ENCODE data around the gene NARS2. TPM values are rescaled to one million over a fixed set of nuclear protein-coding genes. Genes with fewer than 3 reads are reported as not detected.

Gene NARS2
- total and polyA plus RNA-seq, 10 of the 15 experiments (the other 5 are each of a cell fraction or from before 2014, with no cell fraction given) = 22.2 to 45.3 (median 36.3) TPM

DNA sequence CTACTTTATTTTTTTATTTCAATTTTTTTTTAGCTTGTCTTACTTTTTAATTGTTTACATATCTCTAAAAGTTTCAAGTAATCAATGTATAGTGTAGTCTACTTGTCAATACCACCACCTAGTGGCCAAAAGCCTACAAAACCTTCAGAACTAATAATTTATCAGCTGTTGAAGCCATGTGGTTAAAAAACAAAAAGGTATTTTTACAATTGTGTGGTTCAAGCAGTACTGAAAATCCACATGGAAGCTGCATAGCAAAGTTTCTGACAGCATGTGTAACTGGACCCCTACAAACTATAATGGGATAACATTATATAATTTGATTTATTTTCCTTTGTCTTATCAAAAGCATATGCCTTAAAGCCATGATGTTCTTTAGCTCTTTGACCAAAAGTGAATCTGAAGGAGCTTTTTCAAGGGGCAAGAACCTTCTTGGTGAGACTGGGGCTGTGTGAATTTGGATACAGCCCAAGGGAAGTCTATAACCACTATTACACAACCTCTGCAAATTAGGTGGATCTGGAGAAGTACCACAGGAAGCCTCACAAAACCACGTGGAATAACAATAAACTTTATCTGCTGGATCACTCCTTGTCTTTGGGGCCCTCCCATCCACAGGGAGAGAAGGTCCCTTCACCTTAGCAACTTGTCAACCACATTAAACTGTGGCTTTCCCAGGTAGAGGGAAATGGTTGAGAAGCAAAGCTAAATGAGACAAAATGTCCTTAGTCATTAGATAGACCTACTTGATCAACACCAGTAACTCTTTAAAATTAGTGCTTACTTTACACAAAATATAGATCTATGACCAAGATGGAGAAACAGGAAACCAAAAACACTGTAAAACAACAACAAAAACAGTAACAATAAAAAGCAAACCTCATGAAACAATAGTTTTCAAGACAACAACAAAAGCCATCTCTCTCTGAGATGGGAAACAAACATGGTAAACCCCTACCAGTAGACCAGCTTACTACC is 9.9 kb downstream of the NARS2 start (continued):
- TF ChIP-seq ZBTB4 (CRISPR knock-in tag; IDR thresholded peaks at IDR 0.05) (no peak), YY1 (IDR thresholded peaks at IDR 0.05; ENCODE audit: low read depth, low read length) (no peak), RAD21 (IDR thresholded peaks at IDR 0.05; ENCODE audit: insufficient read depth, low read depth, low read length) (peak; percentile 89), TAF1 (IDR thresholded peaks at IDR 0.05; ENCODE audit: borderline replicate concordance, low read depth, low read length) (no peak), MAX (IDR thresholded peaks at IDR 0.05; ENCODE audit: low read depth, low read length) (no peak), BMI1 (IDR thresholded peaks at IDR 0.05; ENCODE audit: borderline replicate concordance) (0 out of 2 replicates have a peak, but pooled peaks have one; percentile 14)
- TF ChIP-seq, protein P1, sequence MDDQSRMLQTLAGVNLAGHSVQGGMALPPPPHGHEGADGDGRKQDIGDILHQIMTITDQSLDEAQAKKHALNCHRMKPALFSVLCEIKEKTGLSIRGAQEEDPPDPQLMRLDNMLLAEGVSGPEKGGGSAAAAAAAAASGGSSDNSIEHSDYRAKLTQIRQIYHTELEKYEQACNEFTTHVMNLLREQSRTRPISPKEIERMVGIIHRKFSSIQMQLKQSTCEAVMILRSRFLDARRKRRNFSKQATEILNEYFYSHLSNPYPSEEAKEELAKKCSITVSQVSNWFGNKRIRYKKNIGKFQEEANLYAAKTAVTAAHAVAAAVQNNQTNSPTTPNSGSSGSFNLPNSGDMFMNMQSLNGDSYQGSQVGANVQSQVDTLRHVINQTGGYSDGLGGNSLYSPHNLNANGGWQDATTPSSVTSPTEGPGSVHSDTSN (IDR thresholded peaks at IDR 0.05; ENCODE audit: insufficient replicate concordance, low read depth, low read length) = no peak
- TF ChIP-seq, protein P2, sequence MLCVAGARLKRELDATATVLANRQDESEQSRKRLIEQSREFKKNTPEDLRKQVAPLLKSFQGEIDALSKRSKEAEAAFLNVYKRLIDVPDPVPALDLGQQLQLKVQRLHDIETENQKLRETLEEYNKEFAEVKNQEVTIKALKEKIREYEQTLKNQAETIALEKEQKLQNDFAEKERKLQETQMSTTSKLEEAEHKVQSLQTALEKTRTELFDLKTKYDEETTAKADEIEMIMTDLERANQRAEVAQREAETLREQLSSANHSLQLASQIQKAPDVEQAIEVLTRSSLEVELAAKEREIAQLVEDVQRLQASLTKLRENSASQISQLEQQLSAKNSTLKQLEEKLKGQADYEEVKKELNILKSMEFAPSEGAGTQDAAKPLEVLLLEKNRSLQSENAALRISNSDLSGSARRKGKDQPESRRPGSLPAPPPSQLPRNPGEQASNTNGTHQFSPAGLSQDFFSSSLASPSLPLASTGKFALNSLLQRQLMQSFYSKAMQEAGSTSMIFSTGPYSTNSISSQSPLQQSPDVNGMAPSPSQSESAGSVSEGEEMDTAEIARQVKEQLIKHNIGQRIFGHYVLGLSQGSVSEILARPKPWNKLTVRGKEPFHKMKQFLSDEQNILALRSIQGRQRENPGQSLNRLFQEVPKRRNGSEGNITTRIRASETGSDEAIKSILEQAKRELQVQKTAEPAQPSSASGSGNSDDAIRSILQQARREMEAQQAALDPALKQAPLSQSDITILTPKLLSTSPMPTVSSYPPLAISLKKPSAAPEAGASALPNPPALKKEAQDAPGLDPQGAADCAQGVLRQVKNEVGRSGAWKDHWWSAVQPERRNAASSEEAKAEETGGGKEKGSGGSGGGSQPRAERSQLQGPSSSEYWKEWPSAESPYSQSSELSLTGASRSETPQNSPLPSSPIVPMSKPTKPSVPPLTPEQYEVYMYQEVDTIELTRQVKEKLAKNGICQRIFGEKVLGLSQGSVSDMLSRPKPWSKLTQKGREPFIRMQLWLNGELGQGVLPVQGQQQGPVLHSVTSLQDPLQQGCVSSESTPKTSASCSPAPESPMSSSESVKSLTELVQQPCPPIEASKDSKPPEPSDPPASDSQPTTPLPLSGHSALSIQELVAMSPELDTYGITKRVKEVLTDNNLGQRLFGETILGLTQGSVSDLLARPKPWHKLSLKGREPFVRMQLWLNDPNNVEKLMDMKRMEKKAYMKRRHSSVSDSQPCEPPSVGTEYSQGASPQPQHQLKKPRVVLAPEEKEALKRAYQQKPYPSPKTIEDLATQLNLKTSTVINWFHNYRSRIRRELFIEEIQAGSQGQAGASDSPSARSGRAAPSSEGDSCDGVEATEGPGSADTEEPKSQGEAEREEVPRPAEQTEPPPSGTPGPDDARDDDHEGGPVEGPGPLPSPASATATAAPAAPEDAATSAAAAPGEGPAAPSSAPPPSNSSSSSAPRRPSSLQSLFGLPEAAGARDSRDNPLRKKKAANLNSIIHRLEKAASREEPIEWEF (IDR thresholded peaks at IDR 0.05; ENCODE audit: insufficient replicate concordance, low read depth, low read length) = peak; percentile 50
- TF ChIP-seq, protein P3, sequence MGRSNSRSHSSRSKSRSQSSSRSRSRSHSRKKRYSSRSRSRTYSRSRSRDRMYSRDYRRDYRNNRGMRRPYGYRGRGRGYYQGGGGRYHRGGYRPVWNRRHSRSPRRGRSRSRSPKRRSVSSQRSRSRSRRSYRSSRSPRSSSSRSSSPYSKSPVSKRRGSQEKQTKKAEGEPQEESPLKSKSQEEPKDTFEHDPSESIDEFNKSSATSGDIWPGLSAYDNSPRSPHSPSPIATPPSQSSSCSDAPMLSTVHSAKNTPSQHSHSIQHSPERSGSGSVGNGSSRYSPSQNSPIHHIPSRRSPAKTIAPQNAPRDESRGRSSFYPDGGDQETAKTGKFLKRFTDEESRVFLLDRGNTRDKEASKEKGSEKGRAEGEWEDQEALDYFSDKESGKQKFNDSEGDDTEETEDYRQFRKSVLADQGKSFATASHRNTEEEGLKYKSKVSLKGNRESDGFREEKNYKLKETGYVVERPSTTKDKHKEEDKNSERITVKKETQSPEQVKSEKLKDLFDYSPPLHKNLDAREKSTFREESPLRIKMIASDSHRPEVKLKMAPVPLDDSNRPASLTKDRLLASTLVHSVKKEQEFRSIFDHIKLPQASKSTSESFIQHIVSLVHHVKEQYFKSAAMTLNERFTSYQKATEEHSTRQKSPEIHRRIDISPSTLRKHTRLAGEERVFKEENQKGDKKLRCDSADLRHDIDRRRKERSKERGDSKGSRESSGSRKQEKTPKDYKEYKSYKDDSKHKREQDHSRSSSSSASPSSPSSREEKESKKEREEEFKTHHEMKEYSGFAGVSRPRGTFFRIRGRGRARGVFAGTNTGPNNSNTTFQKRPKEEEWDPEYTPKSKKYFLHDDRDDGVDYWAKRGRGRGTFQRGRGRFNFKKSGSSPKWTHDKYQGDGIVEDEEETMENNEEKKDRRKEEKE (IDR thresholded peaks at IDR 0.05) = no peak
